ENCODE data around the gene MFRP. TPM values are rescaled to one million over a fixed set of nuclear protein-coding genes. Genes with fewer than 3 reads are reported as not detected.

Gene MFRP
- total and polyA plus RNA-seq, 9 of the 15 experiments (the other 6 are each of a cell fraction or from before 2014, with no cell fraction given) = not detected

DNA sequence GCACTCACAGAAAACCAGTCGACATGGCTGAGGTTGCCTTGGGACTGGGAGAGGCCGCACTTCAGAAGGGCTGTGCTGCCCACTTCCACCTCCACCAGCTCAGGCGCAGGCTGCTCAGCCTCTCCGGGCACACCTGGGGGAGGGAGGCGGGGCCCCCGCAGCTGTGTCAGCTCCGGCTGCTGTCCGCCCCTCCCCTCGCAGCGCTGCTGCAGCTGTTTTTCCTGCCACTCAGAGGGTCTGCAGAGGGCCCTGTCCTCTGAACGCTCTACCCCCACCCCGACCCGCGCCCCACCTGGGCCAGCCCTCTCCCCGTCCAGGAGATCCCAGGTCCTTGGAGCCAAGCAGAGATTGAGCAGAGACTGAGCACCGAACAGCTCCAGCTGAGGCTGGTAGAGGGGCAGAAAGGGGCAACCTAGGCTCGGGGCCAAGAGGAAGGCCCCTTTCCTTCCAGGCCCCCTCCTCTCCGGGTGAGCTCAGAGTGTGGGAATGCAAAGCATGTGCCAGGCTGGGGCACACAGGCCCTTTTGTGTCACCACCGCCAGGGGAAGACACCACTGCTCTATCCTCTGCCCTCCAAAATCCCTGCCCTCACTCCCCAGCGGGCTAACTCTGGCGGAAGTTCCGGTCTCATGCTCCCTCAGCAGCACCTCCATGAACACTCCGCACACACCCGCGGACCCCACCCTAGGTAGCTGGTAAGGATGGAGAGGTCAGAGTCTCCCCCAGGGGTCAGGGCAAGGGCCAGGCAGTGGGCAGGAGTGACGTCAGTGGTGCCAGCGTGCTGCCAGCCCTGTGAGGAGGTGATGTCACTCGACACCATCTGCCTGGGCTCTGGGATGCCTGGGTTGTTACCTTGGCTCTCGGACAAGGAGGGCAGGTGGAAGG lies 31.1 kb downstream of the MFRP start:
- POLR2A ChIA-PET = interaction anchor here (0.6 to 1.9 kb wide), 9 partner anchors 10 to 406 kb away, joined by 3 to 6 read pairs (median 3); no protein-coding TSS in a partner anchor
- no peak overlapping the region for H3K27ac ChIP-seq (ENCODE audit: extremely low read depth, low read depth, low read length)
- peak overlapping the region in 1 of 2 experiments; percentile 84; a peak in 2 of 4 replicates for H3K9ac ChIP-seq (ENCODE audit: insufficient read depth in 1 of 2, low read depth in 2 of 2, low read length in 2 of 2)
- in situ Hi-C loops (cut with MboI) = no loop called here
- peaks cover 44% of the 10 kb centered on the region; the same call in 2 of the 3 replicates for H3K36me3 ChIP-seq (ENCODE audit: control insufficient read depth, insufficient read depth, low read length)
- FAIRE-seq = no peak
- H3K27me3 ChIP-seq (ENCODE audit: control insufficient read depth in 2 of 2, insufficient read depth in 2 of 2, low read length in 2 of 2) = no peaks in the 10 kb centered on the region; a peak in 1 of 5 replicates
- H3K9me1 ChIP-seq (ENCODE audit: control insufficient read depth, insufficient read depth, low read length) = no peaks in the 10 kb centered on the region
- peak overlapping the region; percentile 72 for H3K4me2 ChIP-seq (ENCODE audit: insufficient read depth, low read length)
- no peaks in the 10 kb centered on the region for H3K9me3 ChIP-seq (replicated peaks; ENCODE audit: control insufficient read depth, insufficient read depth, low read depth, low read length)
- no peak for ATAC-seq
- no TSS peak for BruUV-seq (replicated peaks)
- DNase-seq (ENCODE audit: extremely low read depth in 1 of 4, low spot score in 3 of 4) = peak in 1 of 4 experiments; percentile 27
- peaks cover 26% of the 10 kb centered on the region; the same call in 2 of the 3 replicates for H3K79me2 ChIP-seq (ENCODE audit: control insufficient read depth, insufficient read depth, low read length)
- intact Hi-C loops (cut with micrococcal nuclease) = loop anchor here (5.0 kb wide), 1 partner anchor 403 kb away; no protein-coding TSS in a partner anchor
- H3K4me1 ChIP-seq (replicated peaks in 1 of 2; ENCODE audit: control insufficient read depth in 2 of 2, insufficient read depth in 2 of 2, low read length in 2 of 2) = peaks cover 41 to 65% of the 10 kb centered on the region in 2 experiments
- H3K4me3 ChIP-seq = peak overlapping the region; percentile 56; the same call in 1 of the 2 replicates
- TF ChIP-seq KLF10 (CRISPR knock-in tag; IDR thresholded peaks at IDR 0.05) = no peak
- TF ChIP-seq CEBPG (CRISPR knock-in tag; IDR thresholded peaks at IDR 0.05) = no peak
- TF ChIP-seq CEBPG (tag; conservative IDR thresholded peaks at IDR 0.05 in 1 of 2, IDR thresholded peaks at IDR 0.05 in 1 of 2) = no peak
- TF ChIP-seq, protein P1, sequence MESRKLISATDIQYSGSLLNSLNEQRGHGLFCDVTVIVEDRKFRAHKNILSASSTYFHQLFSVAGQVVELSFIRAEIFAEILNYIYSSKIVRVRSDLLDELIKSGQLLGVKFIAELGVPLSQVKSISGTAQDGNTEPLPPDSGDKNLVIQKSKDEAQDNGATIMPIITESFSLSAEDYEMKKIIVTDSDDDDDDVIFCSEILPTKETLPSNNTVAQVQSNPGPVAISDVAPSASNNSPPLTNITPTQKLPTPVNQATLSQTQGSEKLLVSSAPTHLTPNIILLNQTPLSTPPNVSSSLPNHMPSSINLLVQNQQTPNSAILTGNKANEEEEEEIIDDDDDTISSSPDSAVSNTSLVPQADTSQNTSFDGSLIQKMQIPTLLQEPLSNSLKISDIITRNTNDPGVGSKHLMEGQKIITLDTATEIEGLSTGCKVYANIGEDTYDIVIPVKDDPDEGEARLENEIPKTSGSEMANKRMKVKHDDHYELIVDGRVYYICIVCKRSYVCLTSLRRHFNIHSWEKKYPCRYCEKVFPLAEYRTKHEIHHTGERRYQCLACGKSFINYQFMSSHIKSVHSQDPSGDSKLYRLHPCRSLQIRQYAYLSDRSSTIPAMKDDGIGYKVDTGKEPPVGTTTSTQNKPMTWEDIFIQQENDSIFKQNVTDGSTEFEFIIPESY (CRISPR knock-in tag; IDR thresholded peaks at IDR 0.05) = 0 out of 2 replicates have a peak, but pooled peaks have one; percentile 10
- TF ChIP-seq RFX5 (IDR thresholded peaks at IDR 0.05; ENCODE audit: low read depth, low read length) = no peak
- H4K20me1 ChIP-seq (replicated peaks; ENCODE audit: control insufficient read depth, insufficient read depth, low read length) = 0 out of 2 replicates have a peak, but pooled peaks cover 6% of the 10 kb centered on the region
- H2AFZ ChIP-seq (ENCODE audit: low read depth, low read length) = no peak overlapping the region
- CTCF ChIA-PET (ENCODE audit: low intra/inter-chr PET ratio) = no interaction called here
- 88% methylated on average over 13 of the region's 29 CpGs for WGBS (ENCODE audit: insufficient coverage, low coverage, missing lambda C conversion rate)

Measured in K562 (cell line).